Stomach (tissue), 9 donors: Measurements from ENCODE around the gene LONP2. TPM values are rescaled to one million over a fixed set of nuclear protein-coding genes. Genes with fewer than 3 reads are reported as not detected.

Experiments
- DNase-seq, 2 donors: peaks; one replicate each; pipeline versions ENCODE4 v3.0.0 to v3.0.0-alpha.2; 2013 to 2019
- H3K27ac ChIP-seq, 5 donors: fragments of 200-600 bp in 4 of 5; sonication (generic) in 4 of 5; one replicate each; pipeline ENCODE4 v1.5.1; 2013 to 2019; ENCODE audit warnings: mild to moderate bottlenecking in 1 of 5, moderate library complexity in 1 of 5
- H3K27me3 ChIP-seq, 3 donors: fragments of 200-600 bp; sonication (generic); one replicate each; pipeline ENCODE4 v1.5.1; 2017 to 2019; ENCODE audit warnings: mixed run types in 1 of 3
- H3K36me3 ChIP-seq, 4 donors: fragments of 200-600 bp; sonication (generic); 1 replicate in 3 of 4; 2 replicates in 1 of 4; pipeline ENCODE4 v1.5.1; 2016 to 2019
- H3K4me1 ChIP-seq, 4 donors: fragments of 200-600 bp; sonication (generic); one replicate each; pipeline ENCODE4 v1.5.1; 2016 to 2019
- H3K4me3 ChIP-seq, 4 donors: fragments of 200-600 bp; sonication (generic) in 3 of 4; one replicate each; pipeline ENCODE4 v1.5.1; 2016 to 2019; ENCODE audit warnings: mild to moderate bottlenecking in 1 of 4
- H3K9me3 ChIP-seq, 4 donors: fragments of 200-600 bp; sonication (generic); one replicate each; pipeline ENCODE4 v1.5.1; 2016 to 2019
- EP300 ChIP-seq: sonication (generic); formaldehyde crosslinking; IDR thresholded peaks from one replicate; pipeline ENCODE4 v1.6.1; 2017; ENCODE audit warnings: antibody characterized with exemption
- POLR2A ChIP-seq, 4 donors: fragments of 450-650 bp; IDR thresholded peaks; one replicate each; pipeline ENCODE4 v1.6.1; 2016; ENCODE audit warnings: antibody characterized with exemption in 4 of 4, control low read depth in 2 of 4, mild to moderate bottlenecking in 1 of 4, moderate library complexity in 1 of 4
- POLR2AphosphoS5 ChIP-seq, 3 donors: sonication (generic); formaldehyde crosslinking; IDR thresholded peaks; one replicate each; pipeline ENCODE4 v1.6.1; 2016; ENCODE audit warnings: antibody characterized with exemption in 3 of 3
- WGBS, 5 donors: extraction: QIAGEN DNeasy Blood & Tissue Kit in 3 of 5; methylation state at CpG; one replicate each; pipeline versions ENCODE4 v1.1.5 to v1.1.7; 2013 to 2018; 5-methylcytosine and 5-hydroxymethylcytosine counted together
- intact Hi-C: fragments of 100-400 bp; cut with DNase I; formaldehyde crosslinking; loops from one replicate; pipeline ENCODE4 v1.15.1; 2023; ENCODE audit warnings: low total_unique reads
- polyA plus RNA-seq, 3 donors: library from polyadenylated mRNA; stranded (reverse); fragments of 200-250 nt; gene quantifications; one replicate each; pipeline ENCODE4 v1.2.3, GENCODE V29; 2013
- total RNA-seq, 5 donors: library from RNA; depleted of rRNA; stranded (reverse); fragments of >200 nt; gene quantifications; one replicate each; pipeline versions ENCODE4 v1.1.0 to v1.2.3, GENCODE V29; 2014 to 2016
- TF ChIP-seq, protein P1 (sequence below), 7 experiments: fragments of 450-650 bp in 4 of 7; fragments of 200-600 bp in 3 of 7; sonication (generic) in 3 of 7; IDR thresholded peaks; one replicate each; pipeline ENCODE4 v1.5.1; 2016 to 2019; ENCODE audit warnings: antibody characterized with exemption in 7 of 7, control low read depth in 2 of 7, mild to moderate bottlenecking in 1 of 7
- donor health status: healthy with polysubstance abuse.
- donor health status: Bipolar disorder and iron deficiency.
- donor health status: healthy.

LONP2 gene
- total and polyA plus RNA-seq, 8 donors = 13.0 to 140 (median 26.7) TPM

DNA sequence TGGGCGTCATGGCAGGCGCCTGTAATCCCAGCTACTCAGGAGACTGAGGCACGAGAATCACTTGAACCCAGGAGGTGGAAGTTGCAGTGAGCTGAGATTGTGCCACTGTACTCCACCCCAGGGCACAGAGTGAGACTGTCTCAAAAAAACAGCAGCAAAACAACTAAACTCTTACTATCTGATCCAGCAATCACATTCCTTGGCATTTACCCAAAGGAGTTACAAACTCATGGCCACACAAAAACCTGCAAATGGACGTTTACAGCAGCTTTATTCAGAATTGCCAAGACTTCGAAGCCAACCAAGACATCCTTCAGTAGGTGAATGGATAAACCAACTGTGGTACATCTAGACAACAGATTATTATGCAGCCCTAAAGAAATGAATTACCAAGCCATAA lies 137.1 kb downstream of the LONP2 start:
- intact Hi-C loops = no loop called here
- no peaks in the 10 kb centered on the region for H3K36me3 ChIP-seq
- H3K9me3 ChIP-seq = no peaks in the 10 kb centered on the region
- H3K27ac ChIP-seq = no peak overlapping the region
- no peak overlapping the region for H3K4me3 ChIP-seq
- 74 to 80% (median 75%) methylated on average over 5 of the region's 5 CpGs for WGBS, 5 donors
- no peaks in the 10 kb centered on the region for H3K27me3 ChIP-seq
- no peak for TF ChIP-seq POLR2A (IDR thresholded peaks at IDR 0.05)
- TF ChIP-seq, protein P1, sequence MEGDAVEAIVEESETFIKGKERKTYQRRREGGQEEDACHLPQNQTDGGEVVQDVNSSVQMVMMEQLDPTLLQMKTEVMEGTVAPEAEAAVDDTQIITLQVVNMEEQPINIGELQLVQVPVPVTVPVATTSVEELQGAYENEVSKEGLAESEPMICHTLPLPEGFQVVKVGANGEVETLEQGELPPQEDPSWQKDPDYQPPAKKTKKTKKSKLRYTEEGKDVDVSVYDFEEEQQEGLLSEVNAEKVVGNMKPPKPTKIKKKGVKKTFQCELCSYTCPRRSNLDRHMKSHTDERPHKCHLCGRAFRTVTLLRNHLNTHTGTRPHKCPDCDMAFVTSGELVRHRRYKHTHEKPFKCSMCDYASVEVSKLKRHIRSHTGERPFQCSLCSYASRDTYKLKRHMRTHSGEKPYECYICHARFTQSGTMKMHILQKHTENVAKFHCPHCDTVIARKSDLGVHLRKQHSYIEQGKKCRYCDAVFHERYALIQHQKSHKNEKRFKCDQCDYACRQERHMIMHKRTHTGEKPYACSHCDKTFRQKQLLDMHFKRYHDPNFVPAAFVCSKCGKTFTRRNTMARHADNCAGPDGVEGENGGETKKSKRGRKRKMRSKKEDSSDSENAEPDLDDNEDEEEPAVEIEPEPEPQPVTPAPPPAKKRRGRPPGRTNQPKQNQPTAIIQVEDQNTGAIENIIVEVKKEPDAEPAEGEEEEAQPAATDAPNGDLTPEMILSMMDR (IDR thresholded peaks at IDR 0.05) = no peak
- peaks cover 42 to 83% (median 67%) of the 10 kb centered on the region in 4 donors for H3K4me1 ChIP-seq
- DNase-seq = no peak

DNA sequence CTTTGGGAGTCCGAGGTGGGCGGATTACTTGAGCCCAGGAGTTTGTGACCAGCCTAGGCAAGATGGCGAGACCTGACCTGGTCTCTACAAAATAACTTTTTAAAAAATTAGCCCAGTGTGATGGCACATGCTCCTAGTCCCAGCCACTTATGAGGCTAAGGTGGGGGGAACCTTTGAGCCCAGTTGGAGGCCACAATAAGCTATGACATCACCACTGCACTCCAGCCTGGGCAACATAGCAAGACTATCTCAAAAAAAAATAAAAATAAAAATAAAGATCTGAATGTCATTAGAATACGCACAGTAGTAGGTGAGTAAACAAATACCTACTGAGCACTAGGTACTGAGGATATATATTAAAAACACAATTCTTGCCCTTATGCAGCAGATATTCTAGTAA lies 138.0 kb downstream of the LONP2 start:
- 91 to 98% (median 96%) methylated on average over 4 of the region's 4 CpGs for WGBS, 5 donors
- Histone ChIP-seq H3K9me3 (no peaks in the 10 kb centered on the region), H3K27me3 (no peaks in the 10 kb centered on the region), H3K4me1 (peaks cover 35 to 76% (median 59%) of the 10 kb centered on the region in 4 donors), H3K27ac (peak overlapping the region in 1 of 5 donors; percentile 1), H3K4me3 (no peak overlapping the region), H3K36me3 (no peaks in the 10 kb centered on the region)
- TF ChIP-seq POLR2AphosphoS5 (IDR thresholded peaks at IDR 0.05) = no peak
- TF ChIP-seq, protein P1 (IDR thresholded peaks at IDR 0.05) = no peak
- TF ChIP-seq EP300 = no peak
- no peak for TF ChIP-seq POLR2A (IDR thresholded peaks at IDR 0.05)
- DNase-seq = no peak
- intact Hi-C loops = no loop called here

DNA sequence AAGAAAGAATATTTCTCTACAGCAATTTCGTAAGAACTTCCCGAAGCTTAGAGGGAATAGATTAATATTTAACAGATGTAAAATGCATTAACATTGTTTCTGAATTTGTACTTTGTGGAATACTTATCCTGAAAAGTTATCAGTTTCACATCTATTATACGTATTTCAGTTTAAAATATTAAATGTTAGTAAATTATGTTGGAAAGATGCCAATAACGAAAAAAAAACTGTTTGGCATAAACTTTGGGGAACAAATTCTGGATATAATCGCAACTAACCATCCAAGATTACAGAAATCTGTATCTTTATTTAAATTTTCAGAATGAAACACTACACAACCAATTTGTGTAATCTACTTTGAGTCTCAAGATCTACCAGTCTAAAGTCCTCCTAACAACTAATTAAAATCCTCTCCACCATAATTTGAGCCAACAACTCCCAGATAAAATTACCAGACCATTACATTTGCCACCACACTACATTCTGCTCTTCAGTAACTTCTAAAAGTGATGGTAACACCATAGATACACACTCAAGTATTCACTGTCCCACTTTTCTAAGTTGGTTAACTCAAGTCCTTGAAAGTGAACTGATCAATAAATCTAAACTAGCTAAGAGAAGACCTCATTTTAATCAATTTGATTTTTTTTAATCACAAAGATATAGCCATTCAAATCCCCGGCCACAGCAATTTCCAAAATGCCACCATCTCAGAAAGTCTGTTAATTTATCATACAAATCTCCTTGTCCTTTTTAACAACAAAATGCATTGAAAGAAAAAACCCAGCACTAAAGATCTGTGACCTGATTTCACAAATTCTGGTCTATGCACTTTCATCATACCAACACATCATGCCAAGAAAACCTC lies 139.1 kb downstream of the LONP2 start:
- TF ChIP-seq POLR2AphosphoS5 (IDR thresholded peaks at IDR 0.05) = no peak
- TF ChIP-seq, protein P1 (IDR thresholded peaks at IDR 0.05) = no peak
- no peak for TF ChIP-seq EP300
- Histone ChIP-seq H3K36me3 (no peaks in the 10 kb centered on the region), H3K27ac (peak overlapping the region in 4 of 5 donors; percentile 96 to 100 (median 98)), H3K9me3 (no peaks in the 10 kb centered on the region), H3K4me3 (peak overlapping the region; percentile 89 to 93 (median 91)), H3K4me1 (peaks cover 27 to 65% (median 48%) of the 10 kb centered on the region in 4 donors), H3K27me3 (no peaks in the 10 kb centered on the region)
- WGBS, 5 donors = 25 to 34% (median 31%) methylated on average over 6 of the region's 6 CpGs
- intact Hi-C loops = no loop called here
- DNase-seq = no peak

DNA sequence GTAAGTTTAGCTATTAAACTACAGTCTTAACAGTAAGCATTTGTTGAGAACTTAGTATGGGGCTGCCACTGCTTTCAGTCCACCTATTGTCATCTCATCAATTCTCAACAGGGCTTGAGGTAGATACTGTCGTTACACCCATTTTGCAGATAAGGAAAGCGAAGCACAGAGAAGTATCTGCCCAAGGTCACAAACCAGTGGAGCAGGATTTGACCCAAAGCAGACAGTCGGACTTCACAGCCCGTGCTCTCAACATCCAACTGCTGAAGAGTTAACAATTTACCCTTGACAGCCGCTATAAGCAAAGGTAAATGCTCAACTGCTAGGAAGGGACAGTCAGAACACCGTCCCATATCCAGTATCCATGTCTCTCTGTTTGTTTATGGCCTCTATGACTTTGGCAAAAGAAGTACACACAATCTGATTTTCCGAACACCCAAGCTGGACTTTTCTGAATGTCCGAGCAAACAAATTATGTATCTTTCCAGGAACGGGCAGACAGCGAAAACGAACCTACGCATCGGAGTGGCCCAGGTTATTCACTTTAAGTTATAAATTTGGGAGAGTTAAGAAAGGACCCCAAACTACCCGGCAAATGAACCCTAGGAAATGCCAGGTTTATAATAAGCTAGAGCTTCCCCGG lies 139.9 kb downstream of the LONP2 start:
- no peaks in the 10 kb centered on the region for H3K36me3 ChIP-seq
- TF ChIP-seq POLR2A (IDR thresholded peaks at IDR 0.05) = no peak
- peaks cover 19 to 57% (median 41%) of the 10 kb centered on the region in 4 donors for H3K4me1 ChIP-seq
- intact Hi-C loops = no loop called here
- H3K27me3 ChIP-seq = no peaks in the 10 kb centered on the region
- H3K27ac ChIP-seq = peak overlapping the region; percentile 96 to 100 (median 99)
- H3K4me3 ChIP-seq = peak overlapping the region; percentile 89 to 93 (median 91)
- DNase-seq = peak in 1 of 2 donors; percentile 67
- 1 to 2% (median 2%) methylated on average over 15 of the region's 15 CpGs for WGBS, 5 donors
- no peaks in the 10 kb centered on the region for H3K9me3 ChIP-seq
